GM23248 (cell line): ENCODE measurements around the gene CIAO3. TPM values are rescaled to one million over a fixed set of nuclear protein-coding genes. Genes with fewer than 3 reads are reported as not detected.

Experiments
- DNase-seq: peaks from one replicate; pipeline ENCODE4 v3.0.0-alpha.2; 2015
- H2AFZ ChIP-seq: fragments of 200-600 bp; sonication (generic); 2 replicates; pipeline ENCODE4 v1.6.1; 2016; ENCODE audit warnings: antibody characterized with exemption
- H3F3A ChIP-seq: fragments of 200-600 bp; sonication (generic); 2 replicates; pipeline ENCODE4 v1.6.1; 2016; ENCODE audit warnings: mild to moderate bottlenecking, antibody characterized with exemption, mixed run types; ENCODE audit not compliant: insufficient read depth
- H3K27ac ChIP-seq: fragments of 200-600 bp; sonication (generic); 2 replicates; pipeline ENCODE4 v1.5.1; 2016; ENCODE audit warnings: mild to moderate bottlenecking
- H3K27me3 ChIP-seq: fragments of 200-600 bp; sonication (generic); replicated peaks from 2 replicates; pipeline ENCODE4 v1.6.1; 2016; ENCODE audit warnings: mild to moderate bottlenecking; ENCODE audit not compliant: insufficient read depth
- H3K36me3 ChIP-seq: fragments of 200-600 bp; sonication (generic); 2 replicates; pipeline ENCODE4 v1.6.1; 2016; ENCODE audit warnings: low read depth, mild to moderate bottlenecking
- H3K4me1 ChIP-seq: fragments of 200-600 bp; sonication (generic); 2 replicates; pipeline ENCODE4 v1.6.1; 2016; ENCODE audit warnings: mild to moderate bottlenecking; ENCODE audit not compliant: insufficient read depth
- H3K4me2 ChIP-seq: fragments of 200-600 bp; sonication (generic); one replicate; pipeline ENCODE4 v1.6.1; 2016; ENCODE audit warnings: mild to moderate bottlenecking; ENCODE audit not compliant: unreplicated experiment
- H3K4me3 ChIP-seq: fragments of 200-600 bp; sonication (generic); 2 replicates; pipeline ENCODE4 v1.5.1; 2016; ENCODE audit warnings: mild to moderate bottlenecking
- H3K79me2 ChIP-seq: fragments of 200-600 bp; sonication (generic); 2 replicates; pipeline ENCODE4 v1.6.1; 2016; ENCODE audit warnings: mild to moderate bottlenecking; ENCODE audit not compliant: insufficient read depth
- H3K9ac ChIP-seq: fragments of 200-600 bp; sonication (generic); 2 replicates; pipeline ENCODE4 v1.6.1; 2016; ENCODE audit warnings: mild to moderate bottlenecking
- H3K9me2 ChIP-seq: fragments of 200-600 bp; sonication (generic); 2 replicates; pipeline ENCODE4 v1.6.1; 2016; ENCODE audit warnings: mixed run types, mild to moderate bottlenecking, moderate library complexity; ENCODE audit not compliant: insufficient read depth
- H3K9me3 ChIP-seq: fragments of 200-600 bp; sonication (generic); one replicate; pipeline ENCODE4 v1.6.1; 2017; ENCODE audit warnings: low read depth
- H4K20me1 ChIP-seq: fragments of 200-600 bp; sonication (generic); 2 replicates; pipeline ENCODE4 v1.6.0; 2016; ENCODE audit not compliant: insufficient read depth
- EZH2 ChIP-seq: fragments of 200-600 bp; sonication (generic); IDR thresholded peaks from 2 replicates; pipeline ENCODE4 v1.6.1; 2018; ENCODE audit warnings: antibody characterized with exemption, mild to moderate bottlenecking; ENCODE audit not compliant: insufficient read depth, poor library complexity, severe bottlenecking
- EZH2phosphoT487 ChIP-seq: fragments of 200-600 bp; sonication (generic); IDR thresholded peaks from 2 replicates; pipeline ENCODE4 v1.6.1; 2018; ENCODE audit warnings: antibody characterized with exemption, moderate library complexity, mild to moderate bottlenecking, low read depth; ENCODE audit not compliant: insufficient read depth
- WGBS, 2 experiments: methylation state at CpG; one replicate each; pipeline ENCODE4 v1.1.6; 2015 to 2017; ENCODE audit warnings: low lambda C conversion rate in 2 of 2, low coverage in 1 of 2; ENCODE audit errors: missing lambda C conversion rate in 2 of 2; 5-methylcytosine and 5-hydroxymethylcytosine counted together
- in situ Hi-C: fragments of 300-500 bp; cut with MboI; formaldehyde crosslinking; loops from 2 replicates; pipeline ENCODE4 v1.15.0; 2020
- polyA plus RNA-seq: library from polyadenylated mRNA; unstranded; fragments of >200 nt; fragmentation: Nextera tagmentation; extraction: Ambion mirVana; gene quantifications from 2 replicates; pipeline ENCODE4 v1.2.1, GENCODE V29; 2016
- total RNA-seq: library from RNA; depleted of rRNA; stranded (reverse); fragments of >200 nt; shearing (Covaris generic); gene quantifications from 2 replicates; pipeline ENCODE4 v1.2.3, GENCODE V29; 2014

The CIAO3 gene
- total and polyA plus RNA-seq, 2 experiments from 2014 or later = 24.5 to 37.5 TPM

- H3K4me1 ChIP-seq = peaks cover 4% of the 10 kb centered on the region; the same call in 1 of the 2 replicates
- H3K9ac ChIP-seq = peak overlapping the region; percentile 75
- WGBS, 2 experiments = 0 to 1% methylated on average over 32 to 38 of the region's 38 CpGs
- in situ Hi-C loops = no loop called here
- no peaks in the 10 kb centered on the region; the same call in 1 of the 2 replicates for H3K79me2 ChIP-seq
- no peaks in the 10 kb centered on the region for H3K36me3 ChIP-seq
- peak overlapping the region; percentile 72 for H2AFZ ChIP-seq
- H3F3A ChIP-seq = no peaks in the 10 kb centered on the region
- H3K4me3 ChIP-seq = peak overlapping the region; percentile 75
- no peaks in the 10 kb centered on the region for H3K9me2 ChIP-seq
- peak overlapping the region; percentile 58 for H3K27ac ChIP-seq
- H3K27me3 ChIP-seq = no peaks in the 10 kb centered on the region
- H3K9me3 ChIP-seq = no peaks in the 10 kb centered on the region
- H4K20me1 ChIP-seq = no peaks in the 10 kb centered on the region
- peak; percentile 74 for DNase-seq
- no peak for TF ChIP-seq EZH2phosphoT487
- TF ChIP-seq EZH2 = no peak
- peak overlapping the region; percentile 76 for H3K4me2 ChIP-seq
These were observed 20.3 kb downstream of the CIAO3 start for GRCh38 chr16:720447-720989.

- no peaks in the 10 kb centered on the region for H3K36me3 ChIP-seq
- H3K9ac ChIP-seq = peak overlapping the region; percentile 75
- peak overlapping the region; percentile 58 for H3K27ac ChIP-seq
- H3K4me2 ChIP-seq = peak overlapping the region; percentile 76
- H3F3A ChIP-seq = no peaks in the 10 kb centered on the region
- no peaks in the 10 kb centered on the region for H3K9me3 ChIP-seq
- peaks cover 4% of the 10 kb centered on the region; the same call in 1 of the 2 replicates for H3K4me1 ChIP-seq
- peak overlapping the region; percentile 72 for H2AFZ ChIP-seq
- H4K20me1 ChIP-seq = no peaks in the 10 kb centered on the region
- H3K4me3 ChIP-seq = peak overlapping the region; percentile 75
- H3K27me3 ChIP-seq = no peaks in the 10 kb centered on the region
- 10 to 18% methylated on average over 15 to 16 of the region's 16 CpGs for WGBS, 2 experiments
- in situ Hi-C loops = no loop called here
- no peaks in the 10 kb centered on the region for H3K9me2 ChIP-seq
- no peaks in the 10 kb centered on the region; the same call in 1 of the 2 replicates for H3K79me2 ChIP-seq
- peak; percentile 38 for DNase-seq
- TF ChIP-seq EZH2 (no peak), EZH2phosphoT487 (no peak)
These were observed 20.9 kb downstream of the CIAO3 start for GRCh38 chr16:719815-720446.

GRCh38 chr16:718922-719321 is 21.9 kb downstream of the CIAO3 start:
- H3K4me1 ChIP-seq = peaks cover 4% of the 10 kb centered on the region; the same call in 1 of the 2 replicates
- no peaks in the 10 kb centered on the region for H3K27me3 ChIP-seq
- DNase-seq = no peak
- no peaks in the 10 kb centered on the region for H3F3A ChIP-seq
- H4K20me1 ChIP-seq = no peaks in the 10 kb centered on the region
- no peaks in the 10 kb centered on the region; the same call in 1 of the 2 replicates for H3K79me2 ChIP-seq
- H3K9ac ChIP-seq = no peak overlapping the region
- no peaks in the 10 kb centered on the region for H3K9me3 ChIP-seq
- no peaks in the 10 kb centered on the region for H3K36me3 ChIP-seq
- H3K9me2 ChIP-seq = no peaks in the 10 kb centered on the region
- no peak overlapping the region for H3K4me2 ChIP-seq
- no peak overlapping the region for H2AFZ ChIP-seq
- H3K27ac ChIP-seq = no peak overlapping the region
- TF ChIP-seq EZH2 (no peak), EZH2phosphoT487 (no peak)
- in situ Hi-C loops = no loop called here
- 86 to 88% methylated on average over 6 of the region's 6 CpGs for WGBS, 2 experiments
- H3K4me3 ChIP-seq = no peak overlapping the region

- Histone ChIP-seq H4K20me1 (no peaks in the 10 kb centered on the region), H3K4me1 (peaks cover 4% of the 10 kb centered on the region; the same call in 1 of the 2 replicates), H3K9ac (no peak overlapping the region), H3K4me2 (no peak overlapping the region), H3K27ac (no peak overlapping the region), H2AFZ (no peak overlapping the region), H3K36me3 (no peaks in the 10 kb centered on the region), H3K9me2 (no peaks in the 10 kb centered on the region), H3K9me3 (no peaks in the 10 kb centered on the region), H3K4me3 (no peak overlapping the region), H3F3A (no peaks in the 10 kb centered on the region), H3K27me3 (no peaks in the 10 kb centered on the region), H3K79me2 (no peaks in the 10 kb centered on the region; the same call in 1 of the 2 replicates)
- TF ChIP-seq EZH2phosphoT487 = no peak
- TF ChIP-seq EZH2 = no peak
- in situ Hi-C loops = no loop called here
- WGBS, 2 experiments = 95 to 98% methylated on average over 7 to 9 of the region's 9 CpGs
- DNase-seq = no peak
These were observed 22.4 kb downstream of the CIAO3 start for GRCh38 chr16:718389-718788.
